ENCODE results near the gene SLK. TPM values are rescaled to one million over a fixed set of nuclear protein-coding genes. Genes with fewer than 3 reads are reported as not detected.

SLK gene
- polyA plus RNA-seq, 1 of the 3 experiments (the other 2 are of a cell fraction) = 4.0 TPM

DNA sequence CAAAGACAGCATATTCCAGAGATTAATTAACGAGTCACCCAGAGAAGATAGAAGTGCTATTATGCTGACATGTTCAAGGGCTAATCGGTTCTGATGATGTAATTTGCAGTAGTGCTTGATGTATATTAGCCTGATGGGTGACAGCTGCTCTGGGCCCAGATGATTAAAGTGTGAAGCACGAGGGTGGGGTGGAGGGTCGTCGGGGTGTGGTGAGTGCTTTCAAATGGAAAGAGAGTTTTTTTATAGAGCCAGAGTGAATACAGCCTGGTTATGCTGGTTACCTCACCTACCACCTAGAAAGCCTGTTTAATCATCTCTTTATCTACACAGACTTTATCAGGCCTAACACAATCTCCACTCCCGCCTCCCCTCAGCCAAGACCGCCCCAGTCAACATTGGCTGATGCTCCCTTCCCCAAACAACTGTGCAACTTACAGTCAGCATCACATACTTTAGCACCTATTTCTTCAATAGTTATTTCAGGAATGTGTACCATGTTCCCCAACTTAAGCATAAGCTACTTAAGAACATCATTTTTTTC is 37.5 kb upstream of the SLK start:
- H3K9me3 ChIP-seq = no peaks in the 10 kb centered on the region
- no peak overlapping the region for H3K4me2 ChIP-seq
- CTCF ChIA-PET = interaction anchor here (2.8 to 3.1 kb wide), 2 partner anchors 10 to 12 kb away, joined by 8 to 11 read pairs; no protein-coding TSS in a partner anchor
- H3K9ac ChIP-seq = no peak overlapping the region
- H3K27me3 ChIP-seq (ENCODE audit: insufficient read depth) = no peaks in the 10 kb centered on the region
- H3F3A ChIP-seq (replicated peaks; ENCODE audit: insufficient read depth) = no peaks in the 10 kb centered on the region
- no peak overlapping the region for H3K4me3 ChIP-seq (ENCODE audit: low read depth in 2 of 2, low read length in 1 of 2)
- H3K79me2 ChIP-seq (ENCODE audit: insufficient read depth) = no peaks in the 10 kb centered on the region
- no peak for DNase-seq
- H2AFZ ChIP-seq (ENCODE audit: low read depth) = 0 out of 2 replicates have a peak overlapping the region, but pooled peaks have one; percentile 14
- POLR2A ChIA-PET = no interaction called here
- no peaks in the 10 kb centered on the region for H4K20me1 ChIP-seq (ENCODE audit: insufficient read depth)
- TF ChIP-seq, protein P1, sequence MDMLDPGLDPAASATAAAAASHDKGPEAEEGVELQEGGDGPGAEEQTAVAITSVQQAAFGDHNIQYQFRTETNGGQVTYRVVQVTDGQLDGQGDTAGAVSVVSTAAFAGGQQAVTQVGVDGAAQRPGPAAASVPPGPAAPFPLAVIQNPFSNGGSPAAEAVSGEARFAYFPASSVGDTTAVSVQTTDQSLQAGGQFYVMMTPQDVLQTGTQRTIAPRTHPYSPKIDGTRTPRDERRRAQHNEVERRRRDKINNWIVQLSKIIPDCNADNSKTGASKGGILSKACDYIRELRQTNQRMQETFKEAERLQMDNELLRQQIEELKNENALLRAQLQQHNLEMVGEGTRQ (IDR thresholded peaks at IDR 0.05; ENCODE audit: borderline replicate concordance, low read depth, low read length) = no peak
- TF ChIP-seq GATA2 (CRISPR knock-in tag; IDR thresholded peaks at IDR 0.05) = peak; percentile 19; the same call in 1 of the 2 replicates
- H3K4me1 ChIP-seq (ENCODE audit: control insufficient read depth in 1 of 2, insufficient read depth in 2 of 2, low read depth in 1 of 2, low read length in 1 of 2) = peaks cover 0 to 11% of the 10 kb centered on the region in 2 experiments; a peak in 1 of 4 replicates
- 54% methylated on average over 7 of the region's 7 CpGs for WGBS (ENCODE audit: low lambda C conversion rate)
- H3K9me2 ChIP-seq = no peaks in the 10 kb centered on the region
- peak overlapping the region in 1 of 2 experiments; percentile 13; a peak in 1 of 4 replicates for H3K27ac ChIP-seq (ENCODE audit: low read depth in 2 of 2, low read length in 1 of 2)
- H3K36me3 ChIP-seq (replicated peaks in 1 of 2; ENCODE audit: control insufficient read depth in 1 of 2, insufficient read depth in 2 of 2, low read length in 1 of 2) = no peaks in the 10 kb centered on the region

DNA sequence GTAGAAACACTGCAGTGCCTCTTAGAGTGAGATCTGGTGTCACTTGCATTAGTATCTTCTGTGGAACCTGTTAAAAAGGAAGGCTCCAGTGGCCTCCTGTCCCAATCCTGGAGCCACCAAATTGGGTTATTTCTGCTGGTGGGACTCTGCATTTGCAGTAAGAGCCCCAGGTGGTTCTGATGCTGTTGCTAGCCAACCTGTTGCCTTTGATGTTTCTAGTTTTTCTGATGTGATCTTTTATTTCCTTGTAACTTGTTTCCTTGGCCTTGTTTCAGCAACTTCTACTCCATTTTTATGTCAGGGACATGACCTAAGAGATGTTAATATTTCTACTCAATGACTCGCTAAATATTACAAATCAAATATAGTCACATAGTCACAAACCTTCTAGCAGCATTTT is 36.5 kb upstream of the SLK start:
- no peak overlapping the region for H3K27ac ChIP-seq (ENCODE audit: low read depth in 2 of 2, low read length in 1 of 2)
- H3K9ac ChIP-seq = no peak overlapping the region
- CTCF ChIA-PET = no interaction called here
- WGBS (ENCODE audit: low lambda C conversion rate) = 94% methylated on average over 1 of the region's 1 CpG
- no peaks in the 10 kb centered on the region for H3K36me3 ChIP-seq (replicated peaks in 1 of 2; ENCODE audit: control insufficient read depth in 1 of 2, insufficient read depth in 2 of 2, low read length in 1 of 2)
- H3K79me2 ChIP-seq (ENCODE audit: insufficient read depth) = no peaks in the 10 kb centered on the region
- H4K20me1 ChIP-seq (ENCODE audit: insufficient read depth) = no peaks in the 10 kb centered on the region
- no peaks in the 10 kb centered on the region for H3K9me2 ChIP-seq
- no peak overlapping the region for H3K4me2 ChIP-seq
- DNase-seq = no peak
- H3K4me1 ChIP-seq (ENCODE audit: control insufficient read depth in 1 of 2, insufficient read depth in 2 of 2, low read depth in 1 of 2, low read length in 1 of 2) = peaks cover 0 to 11% of the 10 kb centered on the region in 2 experiments; a peak in 1 of 4 replicates
- POLR2A ChIA-PET = no interaction called here
- no peaks in the 10 kb centered on the region for H3F3A ChIP-seq (replicated peaks; ENCODE audit: insufficient read depth)
- TF ChIP-seq GABPA (IDR thresholded peaks at IDR 0.05; ENCODE audit: low read depth) (no peak), ELF1 (IDR thresholded peaks at IDR 0.05) (no peak), MEF2A (IDR thresholded peaks at IDR 0.05; ENCODE audit: borderline replicate concordance, low read depth) (no peak), FOXM1 (IDR thresholded peaks at IDR 0.05; ENCODE audit: low read depth) (no peak), EP300 (IDR thresholded peaks at IDR 0.05; ENCODE audit: borderline replicate concordance in 1 of 2, low read depth in 1 of 2, low read length in 1 of 2) (no peak), SMC3 (IDR thresholded peaks at IDR 0.05; ENCODE audit: low read depth, low read length) (no peak)
- TF ChIP-seq, protein P1 (IDR thresholded peaks at IDR 0.05; ENCODE audit: borderline replicate concordance, low read depth, low read length) = no peak
- no peak overlapping the region for H2AFZ ChIP-seq (ENCODE audit: low read depth)
- no peaks in the 10 kb centered on the region for H3K27me3 ChIP-seq (ENCODE audit: insufficient read depth)
- no peaks in the 10 kb centered on the region for H3K9me3 ChIP-seq
- H3K4me3 ChIP-seq (ENCODE audit: low read depth in 2 of 2, low read length in 1 of 2) = no peak overlapping the region

DNA sequence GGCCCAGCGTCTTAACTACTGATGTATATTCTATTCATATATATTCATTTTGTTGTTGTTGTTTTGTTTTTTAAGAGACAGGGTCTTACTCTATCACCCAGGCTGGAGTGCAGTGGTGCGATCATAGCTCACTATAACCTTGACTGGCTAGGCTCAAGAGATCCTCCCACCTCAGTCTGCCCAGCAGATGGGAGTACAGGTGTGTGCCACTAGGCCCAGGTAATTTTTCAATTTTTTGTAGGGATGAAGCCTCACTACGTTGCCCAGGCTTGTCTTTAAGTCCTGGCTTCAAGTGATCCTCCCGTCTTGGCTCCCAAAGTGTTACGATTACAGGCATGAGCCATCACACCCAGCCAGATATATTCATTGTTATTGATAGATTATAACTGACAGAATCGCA is 36.1 kb upstream of the SLK start:
- no peak overlapping the region for H3K4me2 ChIP-seq
- no peak for TF ChIP-seq JUND (IDR thresholded peaks at IDR 0.05)
- TF ChIP-seq RFX5 (IDR thresholded peaks at IDR 0.05; ENCODE audit: low read length) = no peak
- no peak for TF ChIP-seq TCF12 (IDR thresholded peaks at IDR 0.05)
- no peak for TF ChIP-seq SMC3 (IDR thresholded peaks at IDR 0.05; ENCODE audit: low read depth, low read length)
- TF ChIP-seq, protein P1 (IDR thresholded peaks at IDR 0.05; ENCODE audit: borderline replicate concordance, low read depth, low read length) = no peak
- TF ChIP-seq, protein P2, sequence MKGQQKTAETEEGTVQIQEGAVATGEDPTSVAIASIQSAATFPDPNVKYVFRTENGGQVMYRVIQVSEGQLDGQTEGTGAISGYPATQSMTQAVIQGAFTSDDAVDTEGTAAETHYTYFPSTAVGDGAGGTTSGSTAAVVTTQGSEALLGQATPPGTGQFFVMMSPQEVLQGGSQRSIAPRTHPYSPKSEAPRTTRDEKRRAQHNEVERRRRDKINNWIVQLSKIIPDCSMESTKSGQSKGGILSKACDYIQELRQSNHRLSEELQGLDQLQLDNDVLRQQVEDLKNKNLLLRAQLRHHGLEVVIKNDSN (IDR thresholded peaks at IDR 0.05; ENCODE audit: borderline replicate concordance, low read depth) = no peak
- no peak for TF ChIP-seq ELF1 (IDR thresholded peaks at IDR 0.05)
- TF ChIP-seq EP300 (IDR thresholded peaks at IDR 0.05; ENCODE audit: borderline replicate concordance in 1 of 2, low read depth in 1 of 2, low read length in 1 of 2) = no peak
- no peaks in the 10 kb centered on the region for H3K36me3 ChIP-seq (replicated peaks in 1 of 2; ENCODE audit: control insufficient read depth in 1 of 2, insufficient read depth in 2 of 2, low read length in 1 of 2)
- H2AFZ ChIP-seq (ENCODE audit: low read depth) = no peak overlapping the region
- peaks cover 0 to 12% of the 10 kb centered on the region in 2 experiments; a peak in 1 of 4 replicates for H3K4me1 ChIP-seq (ENCODE audit: control insufficient read depth in 1 of 2, insufficient read depth in 2 of 2, low read depth in 1 of 2, low read length in 1 of 2)
- H3K27ac ChIP-seq (ENCODE audit: low read depth in 2 of 2, low read length in 1 of 2) = no peak overlapping the region
- ChIA-PET POLR2A (no interaction called here), CTCF (no interaction called here)
- H3K9me3 ChIP-seq = no peaks in the 10 kb centered on the region
- no peaks in the 10 kb centered on the region for H3K9me2 ChIP-seq
- H3K9ac ChIP-seq = no peak overlapping the region
- H3K79me2 ChIP-seq (ENCODE audit: insufficient read depth) = no peaks in the 10 kb centered on the region
- no peaks in the 10 kb centered on the region for H3F3A ChIP-seq (replicated peaks; ENCODE audit: insufficient read depth)
- H3K27me3 ChIP-seq (ENCODE audit: insufficient read depth) = no peaks in the 10 kb centered on the region
- WGBS (ENCODE audit: low lambda C conversion rate) = 82% methylated on average over 6 of the region's 6 CpGs
- H4K20me1 ChIP-seq (ENCODE audit: insufficient read depth) = no peaks in the 10 kb centered on the region
- no peak for DNase-seq
- no peak overlapping the region for H3K4me3 ChIP-seq (ENCODE audit: low read depth in 2 of 2, low read length in 1 of 2)
